HG03039 (cell line): Measurements from ENCODE around the gene NME5.
"Not testable (repeated sequence)": the region's sequence is repeated elsewhere in the genome, so short reads cannot be mapped to it uniquely, and the experiment has no call there.

Experiments used
- ATAC-seq: cut with Tn5 transposase; IDR thresholded peaks from one replicate; pipeline ENCODE4 v1.9.1; 2021; ENCODE audit warnings: mild to moderate bottlenecking, moderate library complexity; ENCODE audit not compliant: unreplicated experiment

The NME5 gene

DNA sequence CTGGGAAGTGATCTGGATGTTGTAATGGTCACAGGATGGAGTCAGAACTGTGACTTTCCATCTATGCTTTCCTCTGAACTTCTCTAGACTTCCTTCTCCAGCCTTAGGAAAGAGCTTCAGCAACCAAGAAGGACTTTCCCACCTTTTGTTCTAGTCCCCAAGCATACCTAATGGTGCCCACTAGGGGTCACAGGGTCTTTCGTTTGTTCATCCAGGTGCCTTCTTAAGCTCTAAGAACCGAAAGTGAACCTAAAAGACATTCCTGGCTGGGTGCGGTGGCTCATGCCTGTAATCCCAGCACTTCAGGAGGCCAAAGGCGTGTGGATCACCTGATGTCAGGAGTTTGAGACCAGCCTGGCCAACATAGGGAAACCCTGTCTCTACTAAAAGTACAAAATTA lies 57.2 kb downstream of the NME5 start:
- ATAC-seq, result no peak

DNA sequence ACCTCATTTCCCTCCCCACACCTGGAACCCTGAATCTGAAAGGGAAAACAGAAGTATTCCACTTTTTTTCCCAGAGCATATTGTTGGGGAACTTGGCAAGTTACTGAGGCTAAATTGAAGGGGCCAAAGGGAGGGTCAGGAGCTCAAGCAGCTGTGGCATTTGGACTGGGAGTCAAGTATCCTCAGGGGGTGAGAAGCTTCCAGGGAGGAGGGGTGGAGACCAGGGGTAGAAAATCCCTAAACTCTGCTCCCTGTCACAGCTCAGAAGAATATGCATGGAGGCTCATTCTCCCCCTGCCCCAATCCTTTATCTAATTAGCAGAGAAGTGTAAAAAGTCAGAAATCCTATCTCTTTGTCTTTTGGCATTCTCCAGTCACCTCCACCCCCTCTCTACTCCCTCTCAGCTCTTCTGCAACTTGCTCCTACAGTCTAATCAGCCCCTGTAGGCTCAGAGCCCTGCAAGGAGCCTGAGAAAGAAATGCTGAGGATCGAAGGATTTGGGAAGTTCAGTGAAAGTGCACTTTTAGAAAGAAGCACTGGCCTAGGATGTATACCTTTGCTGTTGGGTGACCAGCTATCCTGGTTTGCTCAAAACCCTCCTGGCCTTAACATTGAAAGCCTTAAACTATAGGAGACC lies 61.1 kb downstream of the NME5 start:
- no peak for ATAC-seq

DNA sequence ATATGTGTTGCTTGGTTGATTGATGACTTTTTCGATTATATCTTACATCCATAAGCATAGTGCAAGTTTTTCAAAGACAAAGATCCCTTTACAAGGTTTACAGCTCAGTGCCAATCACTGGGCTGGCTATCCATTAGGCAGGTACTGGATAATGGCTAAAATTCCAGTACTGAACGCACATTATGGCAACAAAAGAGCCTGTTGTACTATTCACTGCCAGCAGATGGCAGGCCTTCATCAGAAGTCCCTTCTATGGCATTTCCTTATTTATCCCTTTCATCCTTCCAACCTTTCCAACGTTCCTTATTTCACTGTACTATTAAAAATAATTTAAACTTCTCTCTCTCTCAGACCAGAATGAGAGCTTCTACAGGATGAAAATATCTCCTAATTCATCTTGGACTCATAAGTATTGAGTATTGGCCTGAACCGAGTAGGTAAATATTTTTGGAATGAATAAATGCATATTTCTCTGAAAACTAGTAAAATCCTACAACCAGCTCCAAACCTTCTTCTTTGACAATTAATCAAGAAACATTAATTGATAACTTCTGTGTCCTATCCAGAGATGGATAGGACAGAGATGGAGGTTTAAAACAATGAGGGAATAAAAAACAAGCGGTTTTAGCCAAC lies 62.0 kb downstream of the NME5 start:
- ATAC-seq, result no peak

DNA sequence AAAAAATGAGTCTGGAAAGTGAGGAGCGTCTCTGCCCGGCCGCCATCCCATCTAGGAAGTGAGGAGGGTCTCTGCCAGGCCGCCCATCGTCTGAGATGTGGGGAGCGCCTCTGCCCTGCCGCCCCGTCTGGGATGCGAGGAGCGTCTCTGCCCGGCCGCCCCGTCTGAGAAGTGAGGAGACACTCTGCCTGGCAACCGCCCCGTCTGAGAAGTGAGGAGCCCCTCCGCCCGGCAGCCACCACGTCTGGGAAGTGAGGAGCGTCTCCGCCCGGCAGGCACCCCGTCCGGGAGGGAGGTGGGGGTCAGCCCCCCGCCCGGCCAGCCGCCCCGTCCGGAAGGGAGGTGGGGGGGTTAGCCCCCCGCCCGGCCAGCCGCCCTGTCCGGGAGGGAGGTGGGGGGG lies 69.2 kb downstream of the NME5 start:
- not testable (repeated sequence) for ATAC-seq

DNA sequence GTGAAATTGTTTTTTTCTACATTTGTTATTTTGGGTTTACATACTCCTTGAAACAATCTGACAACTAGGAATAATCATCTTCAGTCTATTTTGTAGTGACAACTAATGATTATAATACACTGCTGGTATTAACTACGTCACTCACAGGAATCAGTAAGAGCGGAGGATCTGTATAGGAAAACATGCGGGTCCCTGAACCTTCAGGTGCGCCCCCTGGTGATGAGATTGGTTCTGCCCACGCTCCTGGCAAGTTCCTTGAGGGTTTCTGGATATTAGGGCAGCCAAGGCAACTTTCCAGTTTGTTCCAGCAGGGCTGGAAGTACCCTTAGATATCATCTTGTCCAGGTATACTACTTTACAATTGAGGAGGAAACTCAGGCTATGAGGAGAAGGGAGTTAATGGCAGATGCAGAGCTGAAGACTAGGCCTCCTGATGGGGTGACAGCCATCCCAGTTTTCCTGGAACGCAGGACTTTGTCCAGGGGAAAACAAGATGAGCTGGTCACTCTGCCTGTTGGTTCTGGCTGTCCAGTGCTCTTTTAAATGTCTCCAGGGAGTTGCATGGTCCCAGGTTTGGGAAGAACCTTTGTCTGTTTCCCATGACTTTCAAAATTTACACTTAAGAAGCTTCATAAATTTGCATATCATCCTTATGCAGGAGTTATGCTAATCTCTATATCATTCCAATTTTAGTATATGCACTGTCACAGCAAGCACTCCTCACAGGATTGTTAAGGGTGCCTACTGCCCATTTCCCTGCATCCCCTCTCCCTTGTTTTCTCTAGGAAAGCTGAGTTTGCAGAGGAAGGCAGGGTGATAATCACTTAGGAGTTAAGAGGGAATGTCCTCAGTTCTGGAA lies 70.3 kb downstream of the NME5 start:
- ATAC-seq, result no peak

DNA sequence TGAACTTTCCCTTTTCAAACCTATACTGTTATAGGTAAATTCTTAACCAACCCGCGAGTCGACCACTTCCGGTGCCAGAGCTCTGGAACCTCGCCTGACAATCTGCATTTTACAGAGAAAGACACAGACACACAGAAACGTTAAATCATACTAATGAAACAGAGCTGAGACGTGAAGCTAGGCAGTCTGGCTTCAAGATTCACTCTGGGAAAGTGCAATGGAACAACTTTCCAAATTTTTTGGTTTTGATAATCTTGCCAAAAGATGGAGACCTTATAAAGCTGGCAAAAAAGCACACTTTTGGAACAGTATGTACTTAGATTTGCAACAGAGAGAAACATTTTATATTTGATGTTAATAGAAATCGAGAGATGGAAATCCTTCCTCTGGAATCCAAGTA lies 71.3 kb downstream of the NME5 start:
- ATAC-seq, result no peak
